HG02970 (cell line): ENCODE results near the gene ZSCAN26.
"Not testable (repeated sequence)": the region's sequence is repeated elsewhere in the genome, so short reads cannot be mapped to it uniquely, and the experiment has no call there.

Experiments
- ATAC-seq: cut with Tn5 transposase; IDR thresholded peaks from one replicate; pipeline ENCODE4 v1.9.1; 2021; ENCODE audit warnings: mild to moderate bottlenecking, moderate library complexity, moderate number of reproducible peaks; ENCODE audit not compliant: unreplicated experiment, low FRiP score

Gene ZSCAN26

DNA sequence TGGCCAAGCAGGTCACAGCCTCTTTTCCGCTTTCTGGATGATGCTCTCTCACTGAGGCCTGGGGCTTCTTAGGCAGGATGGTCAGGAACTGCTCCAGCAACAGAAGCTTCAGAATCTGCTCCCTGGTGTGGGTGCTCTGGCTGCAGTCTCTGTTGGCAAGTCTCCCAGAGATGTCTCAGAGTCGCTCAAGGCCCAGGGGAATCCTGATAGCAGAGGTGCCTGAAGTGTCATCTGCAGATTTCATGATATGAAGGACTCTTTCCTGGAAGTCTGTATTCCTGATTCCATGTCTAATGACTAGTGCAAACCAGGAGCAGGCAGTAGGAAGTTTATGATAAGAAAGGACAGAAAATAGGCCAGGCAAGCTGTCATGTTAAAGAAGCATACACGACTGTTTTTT is 48.7 kb downstream of the ZSCAN26 start:
- ATAC-seq: no peak

- not testable (repeated sequence) for ATAC-seq
Measured at GRCh38 chr6:28317866-28318265, 50.9 kb downstream of the ZSCAN26 start.

GRCh38 chr6:28322661-28323060 is 55.7 kb downstream of the ZSCAN26 start:
- ATAC-seq: no peak

GRCh38 chr6:28323813-28324424 is 57.0 kb downstream of the ZSCAN26 start:
- no peak for ATAC-seq

GRCh38 chr6:28326371-28326948 is 59.5 kb downstream of the ZSCAN26 start:
- ATAC-seq: no peak
